Mesodermal cell (in vitro differentiated cells): Measurements from ENCODE around the gene CYS1.

ENCODE experiments used
- H3K27ac ChIP-seq: 2 replicates; pipeline ENCODE4 v1.7.0; 2013; ENCODE audit warnings: mild to moderate bottlenecking, low read depth, low read length, moderate library complexity; ENCODE audit not compliant: severe bottlenecking
- H3K36me3 ChIP-seq: 2 replicates; pipeline ENCODE4 v1.7.1; 2013; ENCODE audit warnings: mild to moderate bottlenecking, low read length, moderate library complexity; ENCODE audit not compliant: control insufficient read depth, insufficient read depth
- H3K4me1 ChIP-seq: one replicate; pipeline ENCODE4 v1.7.1; 2013; ENCODE audit warnings: mild to moderate bottlenecking, low read length; ENCODE audit not compliant: insufficient read depth, control insufficient read depth, poor library complexity, severe bottlenecking
- H3K4me3 ChIP-seq: 2 replicates; pipeline ENCODE4 v1.7.0; 2013; ENCODE audit warnings: low read length, control low read depth, mild to moderate bottlenecking; ENCODE audit not compliant: insufficient read depth, poor library complexity, severe bottlenecking; ENCODE audit errors: extremely low read depth
- H3K9me3 ChIP-seq: 2 replicates; pipeline ENCODE4 v1.7.1; 2013; ENCODE audit warnings: mild to moderate bottlenecking, low read length, moderate library complexity; ENCODE audit not compliant: control insufficient read depth
- WGBS, 2 experiments: methylation state at CpG; one replicate each; pipeline ENCODE4 v1.1.5; 2013; ENCODE audit warnings: missing lambda C conversion rate in 2 of 2; ENCODE audit not compliant: insufficient coverage in 2 of 2; 5-methylcytosine and 5-hydroxymethylcytosine counted together

CYS1 gene

DNA sequence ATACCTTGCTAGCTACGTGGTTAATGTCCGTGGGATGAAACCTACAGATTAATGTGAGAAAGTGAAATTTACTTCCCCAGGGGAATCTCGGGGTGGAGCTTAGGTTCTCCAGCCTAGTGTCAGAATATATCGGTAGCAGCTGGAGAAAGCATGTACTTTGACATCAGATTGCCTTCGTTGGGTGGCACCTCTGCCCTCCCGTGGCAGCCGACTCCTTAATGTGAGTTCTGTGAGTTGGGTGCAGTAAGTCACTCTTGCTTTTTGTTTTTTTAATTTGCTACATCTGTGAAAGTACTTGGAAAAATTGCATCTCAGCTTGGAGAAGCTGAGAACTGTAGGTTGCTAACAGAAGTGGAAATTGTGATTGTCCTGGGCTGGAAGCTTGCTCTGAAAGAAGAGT is 33.3 kb downstream of the CYS1 start:
- no peak overlapping the region for H3K4me3 ChIP-seq
- H3K36me3 ChIP-seq = peaks cover 44% of the 10 kb centered on the region
- H3K27ac ChIP-seq = no peak overlapping the region
- no peaks in the 10 kb centered on the region for H3K4me1 ChIP-seq
- 88 to 96% methylated on average over 7 of the region's 7 CpGs for WGBS, 2 experiments
- no peaks in the 10 kb centered on the region for H3K9me3 ChIP-seq

DNA sequence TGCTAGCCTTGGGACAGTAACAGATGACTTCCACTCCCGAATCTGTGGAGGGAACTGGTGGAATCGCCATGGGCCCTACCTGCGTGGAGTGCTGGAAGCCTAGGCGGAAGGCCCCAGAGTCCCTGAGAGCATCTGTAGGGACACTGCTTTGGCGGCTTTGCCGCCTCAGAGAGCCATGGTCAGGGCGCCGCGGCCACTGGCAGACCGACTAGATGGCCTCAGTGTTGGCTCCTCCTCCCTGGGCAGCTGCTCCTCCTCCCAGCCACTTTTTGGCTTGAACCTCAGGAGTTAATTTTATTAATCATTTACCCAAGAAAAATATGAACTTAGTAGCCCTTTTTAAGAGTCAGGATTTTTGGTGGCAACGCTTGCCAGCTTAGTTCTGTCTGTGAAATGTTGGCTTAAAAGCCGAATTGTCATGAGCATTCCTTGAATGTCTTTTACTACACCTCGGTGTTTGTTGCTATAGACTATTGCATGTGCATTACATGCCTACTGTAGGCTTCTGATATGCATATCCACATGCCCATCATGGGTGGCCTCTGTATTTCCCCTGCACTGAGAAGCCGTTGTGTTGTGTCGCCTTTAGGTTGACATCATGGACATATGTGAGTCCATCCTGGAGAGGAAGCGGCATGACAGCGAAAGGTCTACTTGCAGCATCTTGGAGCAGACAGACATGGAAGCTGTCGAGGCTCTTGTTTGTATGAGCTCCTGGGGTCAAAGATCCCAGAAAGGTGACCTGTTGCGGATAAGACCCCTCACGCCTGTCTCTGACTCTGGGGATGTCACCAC is 34.5 kb downstream of the CYS1 start:
- 95 to 96% methylated on average over 20 of the region's 20 CpGs for WGBS, 2 experiments
- Histone ChIP-seq H3K36me3 (peaks cover 36% of the 10 kb centered on the region), H3K4me1 (peaks cover 2% of the 10 kb centered on the region), H3K27ac (no peak overlapping the region), H3K4me3 (no peak overlapping the region), H3K9me3 (no peaks in the 10 kb centered on the region)

DNA sequence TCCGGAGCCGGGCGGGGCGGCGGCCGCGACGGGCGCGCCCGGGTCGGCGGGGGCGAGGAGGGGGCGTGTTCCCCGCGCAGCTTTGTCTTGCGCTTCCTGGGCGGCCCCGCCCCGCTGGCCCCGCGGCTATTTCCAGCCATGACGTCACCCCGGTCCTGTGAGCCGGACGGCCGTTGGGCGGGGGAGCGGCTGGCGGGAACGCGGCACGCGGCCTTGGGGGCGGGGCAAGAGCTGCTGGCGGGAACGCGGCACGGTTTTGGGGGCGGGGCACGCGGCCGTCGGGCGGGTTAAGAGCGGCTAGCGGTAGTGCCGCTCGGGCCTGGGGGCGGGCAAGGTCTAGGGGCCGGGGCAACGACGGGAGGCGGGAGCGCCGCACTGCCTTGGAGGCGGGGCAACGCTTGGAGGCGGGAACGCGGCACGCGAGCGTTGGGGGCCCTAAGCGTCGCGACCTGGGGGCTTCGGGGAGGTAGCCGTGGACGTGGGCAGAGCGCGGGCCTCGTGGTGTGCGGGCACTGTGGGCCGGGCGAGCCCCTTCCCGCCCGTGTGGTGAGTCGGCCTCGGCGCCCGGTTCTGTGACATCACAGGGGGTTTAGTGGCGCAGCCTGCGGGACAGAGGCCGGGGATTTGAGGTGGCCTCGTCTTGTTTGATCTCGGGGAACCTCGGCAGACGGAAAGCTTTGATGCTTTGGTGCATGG is 36.2 kb downstream of the CYS1 start:
- Histone ChIP-seq H3K4me3 (peak overlapping the region; percentile 42), H3K36me3 (peaks cover 28% of the 10 kb centered on the region), H3K27ac (peak overlapping the region; percentile 93), H3K4me1 (peaks cover 7% of the 10 kb centered on the region), H3K9me3 (no peaks in the 10 kb centered on the region)
- 24 to 32% methylated on average over 59 to 76 of the region's 90 CpGs for WGBS, 2 experiments

DNA sequence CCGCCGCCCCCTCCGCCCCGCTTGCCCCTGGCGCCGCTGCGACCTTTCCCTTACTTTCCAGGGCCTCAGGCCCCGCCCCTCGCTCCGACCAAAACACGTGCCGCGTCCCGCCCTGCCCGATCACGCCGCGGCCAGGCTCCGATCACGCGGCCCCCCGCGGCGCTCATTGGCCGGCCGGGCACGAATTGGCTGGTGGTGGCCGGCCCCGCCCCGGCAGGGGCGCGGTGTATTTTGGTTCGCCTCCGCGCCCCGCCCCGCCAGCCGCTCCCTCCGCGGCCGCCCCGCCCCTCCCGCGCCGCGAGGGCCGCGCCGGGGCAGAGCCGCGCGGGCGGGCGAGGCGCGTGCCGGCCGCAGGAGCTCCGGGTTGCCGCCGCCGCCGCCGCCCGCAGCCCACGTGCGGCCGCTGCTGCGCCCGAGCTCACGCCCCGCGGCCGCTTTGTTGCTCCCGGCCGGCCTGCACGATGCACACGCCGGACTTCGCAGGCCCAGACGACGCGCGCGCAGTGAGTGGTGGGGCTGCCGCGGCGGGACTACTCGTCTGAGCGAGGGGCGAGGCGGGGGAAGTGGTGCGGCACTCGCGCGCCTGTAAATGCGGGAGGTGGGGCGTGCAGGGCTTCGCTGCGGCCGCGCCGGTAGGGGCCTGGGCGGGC is 36.8 kb downstream of the CYS1 start, which contains the start of gene KLF11:
Gene KLF11 (plus strand): TSS at position 295 of the 650 bp plus-strand sequence. CDS start 167 bp downstream, at position 462.
- WGBS, 2 experiments = 1% methylated on average over 36 to 68 of the region's 104 CpGs
- Histone ChIP-seq H3K9me3 (no peaks in the 10 kb centered on the region), H3K4me3 (peak within 1 kb of the TSS; percentile 42), H3K27ac (peak within 1 kb of the TSS; percentile 94), H3K4me1 (peaks cover 7% of the 10 kb centered on the region), H3K36me3 (peaks cover 24% of the 10 kb centered on the region)

DNA sequence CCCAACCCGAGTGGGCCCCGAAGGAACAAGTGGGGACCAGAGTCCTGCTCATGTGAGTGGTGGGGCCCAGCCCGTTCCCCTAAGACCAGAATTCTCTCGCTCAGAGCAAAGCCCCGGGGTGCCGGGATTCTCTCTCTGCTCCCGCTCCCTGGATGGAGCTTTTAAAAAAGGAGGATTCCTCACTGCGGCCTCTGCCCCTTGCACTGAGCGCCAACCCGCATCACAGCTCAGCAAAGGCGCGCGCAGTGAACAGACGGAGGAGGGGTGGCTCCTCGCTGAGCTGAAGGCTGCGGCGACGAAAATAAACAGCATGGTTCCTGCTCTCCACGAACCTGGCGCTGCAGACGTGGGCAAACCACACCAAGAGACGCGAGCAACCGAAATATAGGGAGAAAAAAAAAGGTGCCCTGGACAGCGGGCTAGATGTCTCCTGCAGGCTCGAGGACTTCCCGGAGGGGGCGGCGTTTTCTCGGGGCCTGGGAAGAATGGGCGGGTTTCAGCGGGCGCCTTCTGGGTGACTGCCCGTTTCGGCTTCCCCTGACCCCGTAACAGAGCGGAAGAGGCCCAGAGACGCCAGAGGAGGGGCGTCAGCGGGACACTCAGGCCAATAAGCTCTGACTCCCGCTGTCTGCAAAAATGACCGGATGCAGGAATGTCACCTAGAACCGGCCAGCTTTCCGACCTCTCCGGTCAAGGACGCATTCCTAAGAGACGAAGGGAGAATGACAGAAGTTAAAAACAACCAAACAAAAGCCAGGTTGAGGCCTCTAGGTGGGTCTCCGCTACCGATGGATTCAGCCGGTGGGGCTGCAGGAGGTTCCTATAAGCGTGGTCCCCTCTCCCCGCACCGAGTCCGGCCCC is 37.7 kb downstream of the CYS1 start:
- Histone ChIP-seq H3K9me3 (no peaks in the 10 kb centered on the region), H3K4me3 (peak overlapping the region; percentile 42), H3K36me3 (peaks cover 15% of the 10 kb centered on the region), H3K4me1 (peaks cover 13% of the 10 kb centered on the region), H3K27ac (peak overlapping the region; percentile 94)
- 8 to 12% methylated on average over 47 to 51 of the region's 54 CpGs for WGBS, 2 experiments

DNA sequence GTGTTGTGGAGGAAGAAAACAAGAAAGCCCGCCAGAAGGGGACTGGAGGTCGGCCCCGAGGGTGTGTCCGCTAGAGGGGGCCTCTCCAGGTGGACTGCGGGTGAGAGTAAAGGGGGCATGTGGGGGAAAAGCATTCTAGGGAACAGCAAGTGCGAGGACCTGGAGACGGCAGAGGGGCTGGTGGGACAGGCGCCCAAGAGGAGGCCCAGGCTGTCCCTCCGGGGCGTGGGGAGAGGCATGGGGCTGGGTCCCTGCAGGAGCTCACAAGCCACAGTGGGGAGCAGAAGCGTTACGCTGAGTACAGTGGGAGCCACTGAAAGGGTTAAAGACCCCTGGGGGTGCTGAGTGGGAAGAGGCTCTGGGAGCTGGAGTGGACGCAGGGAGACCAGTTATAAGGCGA is 38.5 kb downstream of the CYS1 start:
- 91 to 95% methylated on average over 12 to 14 of the region's 14 CpGs for WGBS, 2 experiments
- Histone ChIP-seq H3K36me3 (peaks cover 7% of the 10 kb centered on the region), H3K4me1 (peaks cover 18% of the 10 kb centered on the region), H3K9me3 (no peaks in the 10 kb centered on the region), H3K4me3 (no peak overlapping the region), H3K27ac (no peak overlapping the region)

DNA sequence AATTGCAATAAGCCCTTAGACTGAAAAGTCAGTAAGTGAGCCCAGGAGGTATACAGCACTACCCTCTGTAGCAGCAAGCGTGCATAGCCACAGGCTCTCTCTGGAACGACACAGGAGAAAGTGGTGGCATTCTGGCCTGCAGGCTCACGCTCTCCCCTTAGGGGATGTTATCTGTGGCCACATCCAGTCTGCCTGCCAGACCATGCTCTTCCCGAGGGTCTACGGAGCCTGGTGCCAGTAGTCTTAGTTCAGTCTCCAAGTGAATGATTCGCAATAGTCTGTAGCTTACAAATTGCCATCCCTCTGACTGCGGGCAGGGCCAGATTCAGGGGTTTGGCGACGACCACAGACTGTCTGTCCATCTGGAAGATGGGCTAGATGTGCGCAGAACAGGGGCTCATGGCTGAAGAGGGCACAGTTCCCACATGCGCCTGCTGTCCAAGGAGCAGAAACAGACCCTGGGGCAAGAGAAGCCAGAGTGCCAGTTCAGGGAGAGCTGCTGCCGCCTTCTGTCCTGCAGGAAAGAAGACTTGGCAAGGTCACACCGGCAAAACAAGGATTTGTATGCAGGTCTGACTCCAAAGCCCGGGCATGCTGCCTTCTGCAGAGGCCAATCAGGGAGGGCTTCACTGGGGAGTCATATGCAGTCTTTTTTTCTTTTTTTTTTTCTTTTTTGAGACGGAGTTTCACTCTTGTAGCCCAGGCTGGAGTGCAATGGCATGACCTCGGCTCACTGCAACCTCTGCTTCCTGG is 40.4 kb downstream of the CYS1 start:
- H3K4me3 ChIP-seq = no peak overlapping the region
- H3K27ac ChIP-seq = no peak overlapping the region
- H3K9me3 ChIP-seq = no peaks in the 10 kb centered on the region
- peaks cover 18% of the 10 kb centered on the region for H3K4me1 ChIP-seq
- WGBS, 2 experiments = 91% methylated on average over 13 to 15 of the region's 16 CpGs
- no peaks in the 10 kb centered on the region for H3K36me3 ChIP-seq

DNA sequence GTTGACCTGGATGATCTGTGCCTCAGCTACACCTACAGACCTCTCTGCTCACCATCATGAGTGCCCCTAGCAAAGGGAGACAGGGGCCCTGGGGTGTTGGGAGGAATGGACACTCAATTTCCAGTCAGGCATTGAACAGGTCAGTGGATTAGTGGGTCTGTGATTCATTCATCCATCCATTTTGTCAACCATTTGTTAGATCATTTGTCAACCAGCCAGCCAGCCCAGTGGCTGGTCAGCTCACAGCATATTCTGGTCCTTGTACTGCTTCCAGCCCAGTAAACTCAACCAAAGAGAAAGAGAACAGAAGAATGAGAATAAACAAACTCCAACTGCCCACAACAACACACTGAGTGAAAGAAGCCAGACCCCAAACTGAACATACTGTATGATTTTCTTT is 41.5 kb downstream of the CYS1 start:
- Histone ChIP-seq H3K9me3 (no peaks in the 10 kb centered on the region), H3K4me3 (no peak overlapping the region), H3K4me1 (peaks cover 18% of the 10 kb centered on the region), H3K27ac (no peak overlapping the region), H3K36me3 (no peaks in the 10 kb centered on the region)

DNA sequence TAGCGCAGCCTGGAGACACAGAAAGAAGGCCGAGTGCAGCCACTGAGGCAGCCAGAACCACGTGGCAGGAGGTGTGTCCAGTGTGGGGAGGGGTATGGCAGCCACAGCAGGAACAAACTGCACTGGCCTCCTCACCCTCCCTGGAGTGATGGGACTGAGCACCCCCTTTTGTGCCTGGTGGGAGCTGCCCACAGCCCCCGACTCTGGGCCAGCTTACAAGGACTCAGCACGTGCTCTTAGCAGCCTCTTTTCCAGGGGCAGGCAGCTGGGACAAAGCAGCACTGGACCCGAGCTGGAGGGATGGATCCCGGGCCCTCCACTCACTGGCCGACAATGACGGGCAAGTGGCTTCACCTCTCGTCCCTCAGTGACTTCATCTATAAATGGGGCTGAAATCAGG is 42.1 kb downstream of the CYS1 start:
- WGBS, 2 experiments = 93 to 98% methylated on average over 9 to 10 of the region's 10 CpGs
- H3K36me3 ChIP-seq = no peaks in the 10 kb centered on the region
- no peak overlapping the region for H3K4me3 ChIP-seq
- no peak overlapping the region for H3K27ac ChIP-seq
- H3K9me3 ChIP-seq = no peaks in the 10 kb centered on the region
- H3K4me1 ChIP-seq = peaks cover 18% of the 10 kb centered on the region
